AG04449 (cell line): Measurements from ENCODE around the gene SSR4.

ENCODE experiments used
- CTCF ChIA-PET: fragments of 350-600 bp; formaldehyde crosslinking; extraction: SDS; loops from one replicate; lab custom pipeline; 2021; ENCODE audit warnings: antibody characterized with exemption; lab: Yijun Ruan, JAX
- POLR2A ChIA-PET: fragments of 400-600, 350-600 bp; formaldehyde crosslinking; extraction: SDS; loops from one replicate; lab custom pipeline; 2020; ENCODE audit warnings: antibody characterized with exemption, inconsistent platforms; lab: Yijun Ruan, JAX
- DNase-seq: peaks from one replicate; pipeline ENCODE4 v3.0.0-alpha.2; 2010; ENCODE audit warnings: low read depth, low spot score
- H3K4me3 ChIP-seq: 2 replicates; pipeline ENCODE4 v1.5.1; 2011; ENCODE audit warnings: low read depth, mild to moderate bottlenecking, control low read depth, low read length
- CTCF ChIP-seq: IDR thresholded peaks from one replicate; pipeline ENCODE4 v1.5.1; 2011; ENCODE audit warnings: mild to moderate bottlenecking, moderate library complexity, low read length, control low read depth, inconsistent platforms; ENCODE audit not compliant: insufficient read depth; ENCODE audit errors: missing control alignments

SSR4 gene

GRCh38 chrX:153761863-153762262 lies 32.6 kb upstream of the SSR4 start:
- CTCF ChIA-PET: interaction anchor here (2.0 to 10.0 kb wide), 2 partner anchors 11 to 187 kb away, joined by 4 to 230 read pairs; partner anchors contain the start of gene RENBP
- POLR2A ChIA-PET: no interaction called here
- no peak overlapping the region for H3K4me3 ChIP-seq
- no peak for TF ChIP-seq CTCF
- DNase-seq: no peak

GRCh38 chrX:153762626-153763173 lies 31.8 kb upstream of the SSR4 start:
- no peak overlapping the region for H3K4me3 ChIP-seq
- POLR2A ChIA-PET: no interaction called here
- DNase-seq: no peak
- CTCF ChIA-PET: interaction anchor here (1.0 to 10.0 kb wide), 10 partner anchors 8 to 206 kb away, joined by 3 to 230 read pairs (median 5); partner anchors contain the start of genes ARHGAP4 and RENBP
- TF ChIP-seq CTCF: no peak

GRCh38 chrX:153763298-153763932 lies 31.1 kb upstream of the SSR4 start:
- no peak for DNase-seq
- no peak for TF ChIP-seq CTCF
- no peak overlapping the region for H3K4me3 ChIP-seq
- ChIA-PET POLR2A (no interaction called here), CTCF (interaction anchor here (1.0 to 10.0 kb wide), 12 partner anchors 8 to 205 kb away, joined by 3 to 230 read pairs (median 4); partner anchors contain the start of genes ARHGAP4 and RENBP)

- DNase-seq: peak; percentile 9
- H3K4me3 ChIP-seq: peak within 1 kb of the TSS; percentile 62
- ChIA-PET CTCF (interaction anchor here (0.7 to 10.0 kb wide), 12 partner anchors 9 to 205 kb away, joined by 3 to 230 read pairs (median 4); partner anchors contain the start of genes ARHGAP4 and RENBP), POLR2A (no interaction called here)
- peak; percentile 89 for TF ChIP-seq CTCF
Measured at GRCh38 chrX:153763989-153764755, 30.3 kb upstream of the SSR4 start, which contains the start of gene PLXNB3. Gene PLXNB3, plus strand, starts transcription at chrX:153764249. Its CDS starts 1,287 bp downstream, at chrX:153765536.

- CTCF ChIA-PET: interaction anchor here (0.7 to 10.0 kb wide), 8 partner anchors 9 to 184 kb away, joined by 3 to 230 read pairs (median 4); partner anchors contain the start of genes ARHGAP4 and RENBP
- TF ChIP-seq CTCF: no peak
- DNase-seq: no peak
- POLR2A ChIA-PET: no interaction called here
- H3K4me3 ChIP-seq: peak overlapping the region; percentile 62
Measured at GRCh38 chrX:153764786-153765137, 29.7 kb upstream of the SSR4 start.
